K562 (cell line): ENCODE data around the gene ME3. TPM values are rescaled to one million over a fixed set of nuclear protein-coding genes. Genes with fewer than 3 reads are reported as not detected.

Experiments used
- ATF3 ChIP-seq, 2 experiments: fragments of 450-650 bp in 1 of 2; sonication (generic) in 1 of 2; formaldehyde crosslinking in 1 of 2; IDR thresholded peaks in 1 of 2; conservative IDR thresholded peaks in 1 of 2; 2 replicates each; pipeline versions ENCODE4 v1.6.1 to v1.8.1; 2016 to 2023; ENCODE audit warnings: mild to moderate bottlenecking in 2 of 2, moderate library complexity in 2 of 2, inconsistent platforms in 1 of 2, missing genetic modification reagents in 1 of 2
- CBFA2T2 ChIP-seq: fragments of 450-650 bp; conservative IDR thresholded peaks from 2 replicates; pipeline ENCODE4 v1.6.1; 2017; ENCODE audit warnings: mild to moderate bottlenecking
- CBFA2T3 ChIP-seq: fragments of 450-650 bp; IDR thresholded peaks from 2 replicates; pipeline ENCODE4 v1.6.1; 2017
- CTBP1 ChIP-seq: fragments of 450-650 bp; IDR thresholded peaks from 2 replicates; pipeline ENCODE4 v1.6.1; 2016; ENCODE audit warnings: borderline replicate concordance
- DLX4 ChIP-seq: fragments of 250-450 bp; sonication (Bioruptor Pico); IDR thresholded peaks from 2 replicates; pipeline ENCODE4 v1.6.1; 2021; ENCODE audit warnings: mild to moderate bottlenecking
- FOXM1 ChIP-seq, 2 experiments: fragments of 450-650 bp in 1 of 2; sonication (generic) in 1 of 2; formaldehyde crosslinking in 1 of 2; IDR thresholded peaks; 2 replicates each; pipeline versions ENCODE4 v1.6.1 to v1.9.0; 2017 to 2022; ENCODE audit warnings: low read depth in 2 of 2, mild to moderate bottlenecking in 2 of 2, missing genetic modification reagents in 1 of 2, moderate library complexity in 1 of 2
- HDAC1 ChIP-seq, 2 experiments: fragments of 450-650 bp; IDR thresholded peaks; 2 replicates each; pipeline ENCODE4 v1.6.1; 2016 to 2017; ENCODE audit warnings: inconsistent platforms in 1 of 2, mild to moderate bottlenecking in 1 of 2, moderate library complexity in 1 of 2
- HSF4 ChIP-seq: fragments of 250-450 bp; sonication (Bioruptor Pico); IDR thresholded peaks from 2 replicates; pipeline ENCODE4 v2.1.2; 2022; ENCODE audit warnings: mild to moderate bottlenecking, moderate library complexity, borderline replicate concordance
- JUNB ChIP-seq: fragments of 450-650 bp; formaldehyde crosslinking; conservative IDR thresholded peaks from 2 replicates; pipeline ENCODE4 v1.4.0; 2020; ENCODE audit warnings: mild to moderate bottlenecking
- JUND ChIP-seq, 2 experiments: IDR thresholded peaks; 2 replicates in 1 of 2; 3 replicates in 1 of 2; pipeline ENCODE4 v1.6.1; 2011; ENCODE audit warnings: borderline replicate concordance in 2 of 2, low read depth in 2 of 2, low read length in 2 of 2, improper control_type of control experiment in 1 of 2, missing biosample characterization in 1 of 2, missing genetic modification characterization in 1 of 2, missing genetic modification reagents in 1 of 2
- KDM1A ChIP-seq, 2 experiments: fragments of 450-650 bp; IDR thresholded peaks; 2 replicates each; pipeline ENCODE4 v1.6.1; 2016; ENCODE audit warnings: mild to moderate bottlenecking in 2 of 2
- MAFK ChIP-seq: IDR thresholded peaks from 2 replicates; pipeline ENCODE4 v1.6.1; 2011; ENCODE audit warnings: low read length, improper control_type of control experiment
- MAZ ChIP-seq, 2 experiments: fragments of 450-650 bp in 1 of 2; sonication (generic) in 1 of 2; formaldehyde crosslinking; IDR thresholded peaks in 1 of 2; conservative IDR thresholded peaks in 1 of 2; 2 replicates each; pipeline versions ENCODE4 v1.4.0 to v1.5.0; 2020; ENCODE audit warnings: mild to moderate bottlenecking in 1 of 2, missing genetic modification reagents in 1 of 2
- MEIS2 ChIP-seq: fragments of 450-650 bp; IDR thresholded peaks from 2 replicates; pipeline ENCODE4 v1.6.1; 2014; ENCODE audit warnings: mild to moderate bottlenecking; ENCODE audit not compliant: partially characterized antibody
- MITF ChIP-seq: IDR thresholded peaks from 2 replicates; pipeline ENCODE4 v1.6.1; 2014; ENCODE audit warnings: antibody characterized with exemption
- MTA2 ChIP-seq: fragments of 450-650 bp; IDR thresholded peaks from 2 replicates; pipeline ENCODE4 v1.6.1; 2016; ENCODE audit warnings: low read depth
- SIN3B ChIP-seq: fragments of 450-650 bp; IDR thresholded peaks from 2 replicates; pipeline ENCODE4 v1.6.1; 2017; ENCODE audit warnings: low read depth, mild to moderate bottlenecking, moderate library complexity
- TCF7 ChIP-seq: sonication (generic); IDR thresholded peaks from 2 replicates; pipeline ENCODE4 v1.6.1; 2016; ENCODE audit warnings: antibody characterized with exemption, borderline replicate concordance
- TEAD2 ChIP-seq: fragments of 450-650 bp; IDR thresholded peaks from 2 replicates; pipeline ENCODE4 v1.6.1; 2016; ENCODE audit warnings: missing genetic modification characterization, control low read depth, missing compliant biosample characterization
- ZNF197 ChIP-seq: fragments of 200-800 bp; sonication (Bioruptor generic); IDR thresholded peaks from 2 replicates; pipeline ENCODE4 v1.6.1; 2016; ENCODE audit warnings: low read depth, missing genetic modification characterization, missing compliant biosample characterization
- ZNF324 ChIP-seq: fragments of 250-450 bp; sonication (Bioruptor Pico); IDR thresholded peaks from 2 replicates; pipeline ENCODE4 v1.4.0; 2020; ENCODE audit warnings: mild to moderate bottlenecking
- ZNF589 ChIP-seq: fragments of 200-800 bp; sonication (Bioruptor generic); IDR thresholded peaks from 2 replicates; pipeline ENCODE4 v1.6.1; 2016; ENCODE audit warnings: low read depth, missing genetic modification characterization, missing compliant biosample characterization
- polyA plus RNA-seq, 8 experiments: library from polyadenylated mRNA; depleted of rRNA in 4 of 8; stranded (reverse) in 5 of 8; unstranded in 3 of 8; fragments of >200 nt; fragmentation: Nextera tagmentation in 2 of 8; fragmentation: Illumina TruSeq in 1 of 8; extraction: Ambion mirVana in 2 of 8; extraction: Trizol in 1 of 8; gene quantifications; 2 replicates each; pipeline versions ENCODE4 v1.2.1 to v1.2.3, GENCODE V29; 2011 to 2014; ENCODE audit warnings: inconsistent platforms in 1 of 8, missing spikeins in 1 of 8
- total RNA-seq, 7 experiments: library from RNA; depleted of rRNA in 6 of 7; stranded (reverse); fragments of >200 nt in 6 of 7; fragmentation: Illumina TruSeq in 2 of 7; extraction: Trizol in 2 of 7; gene quantifications; 2 replicates each; pipeline versions ENCODE4 v1.2.1 to v1.2.3, GENCODE V29; 2011 to 2021; ENCODE audit warnings: low replicate concordance in 1 of 7
- TF ChIP-seq, protein P1 (sequence below): fragments of 250-450 bp; sonication (Bioruptor Pico); IDR thresholded peaks from 2 replicates; pipeline ENCODE4 v1.4.0; 2020; ENCODE audit warnings: mild to moderate bottlenecking

The ME3 gene
- total and polyA plus RNA-seq, 9 of the 15 experiments (the other 6 are each of a cell fraction or from before 2014, with no cell fraction given): not detected

- TF ChIP-seq KDM1A (IDR thresholded peaks at IDR 0.05) (peak; percentile 35 to 38; a peak in 1 of 4 replicates), ATF3 (IDR thresholded peaks at IDR 0.05) (peak; percentile 74), ATF3 (CRISPR knock-in tag; conservative IDR thresholded peaks at IDR 0.05) (no peak), CBFA2T3 (peak; percentile 68), MTA2 (0 out of 2 replicates have a peak, but pooled peaks have one; percentile 22), ZNF589 (CRISPR knock-in tag) (0 out of 2 replicates have a peak, but pooled peaks have one; percentile 44), SIN3B (no peak), ZNF324 (CRISPR knock-in tag) (no peak), JUNB (CRISPR knock-in tag) (no peak), MEIS2 (peak; percentile 97), FOXM1 (IDR thresholded peaks at IDR 0.05; ENCODE audit: low read depth) (no peak), FOXM1 (CRISPR knock-in tag; IDR thresholded peaks at IDR 0.05; ENCODE audit: low read depth) (no peak), DLX4 (CRISPR knock-in tag) (no peak), JUND (IDR thresholded peaks at IDR 0.05; ENCODE audit: borderline replicate concordance, low read depth, low read length) (peak; percentile 73), JUND (tag; IDR thresholded peaks at IDR 0.05; ENCODE audit: borderline replicate concordance, low read depth, low read length) (peak; percentile 78; the same call in 2 of the 3 replicates), MAZ (CRISPR knock-in tag; conservative IDR thresholded peaks at IDR 0.05 in 1 of 2, IDR thresholded peaks at IDR 0.05 in 1 of 2) (0 out of 4 replicates have a peak, but pooled peaks of 1 of the 2 experiments have one; percentile 13), ZNF197 (CRISPR knock-in tag) (no peak), HSF4 (CRISPR knock-in tag) (no peak), HDAC1 (IDR thresholded peaks at IDR 0.05) (no peak), MITF (no peak), CBFA2T2 (peak; percentile 52), CTBP1 (0 out of 2 replicates have a peak, but pooled peaks have one; percentile 16), MAFK (no peak), TCF7 (no peak), TEAD2 (tag) (peak; percentile 61; the same call in 1 of the 2 replicates)
- TF ChIP-seq, protein P1, sequence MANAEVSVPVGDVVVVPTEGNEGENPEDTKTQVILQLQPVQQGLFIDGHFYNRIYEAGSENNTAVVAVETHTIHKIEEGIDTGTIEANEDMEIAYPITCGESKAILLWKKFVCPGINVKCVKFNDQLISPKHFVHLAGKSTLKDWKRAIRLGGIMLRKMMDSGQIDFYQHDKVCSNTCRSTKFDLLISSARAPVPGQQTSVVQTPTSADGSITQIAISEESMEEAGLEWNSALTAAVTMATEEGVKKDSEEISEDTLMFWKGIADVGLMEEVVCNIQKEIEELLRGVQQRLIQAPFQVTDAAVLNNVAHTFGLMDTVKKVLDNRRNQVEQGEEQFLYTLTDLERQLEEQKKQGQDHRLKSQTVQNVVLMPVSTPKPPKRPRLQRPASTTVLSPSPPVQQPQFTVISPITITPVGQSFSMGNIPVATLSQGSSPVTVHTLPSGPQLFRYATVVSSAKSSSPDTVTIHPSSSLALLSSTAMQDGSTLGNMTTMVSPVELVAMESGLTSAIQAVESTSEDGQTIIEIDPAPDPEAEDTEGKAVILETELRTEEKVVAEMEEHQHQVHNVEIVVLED (CRISPR knock-in tag): no peak
These were observed 188.2 kb downstream of the ME3 start (continued) for GRCh38 chr11:86483940-86484794.
